ENCODE measurements around the gene KIF5A. TPM values are rescaled to one million over a fixed set of nuclear protein-coding genes. Genes with fewer than 3 reads are reported as not detected.
"Not testable (repeated sequence)": the region's sequence is repeated elsewhere in the genome, so short reads cannot be mapped to it uniquely, and the experiment has no call there.

KIF5A gene
- total RNA-seq, 4 donors from 2014 or later = 1.9 to 4.8 (median 2.9) TPM

GRCh38 chr12:57511588-57512325 lies 38.1 kb upstream of the KIF5A start:
- 90 to 95% methylated on average over 7 of the region's 7 CpGs for WGBS, 2 donors
- no peak overlapping the region for H3K4me3 ChIP-seq
- DNase-seq (ENCODE audit: low spot score in 2 of 2) = no peak
- H3K9me3 ChIP-seq = no peaks in the 10 kb centered on the region
- H3K27me3 ChIP-seq = no peaks in the 10 kb centered on the region
- no peak overlapping the region for H3K27ac ChIP-seq
- H3K36me3 ChIP-seq = peaks cover 5 to 93% (median 38%) of the 10 kb centered on the region in 3 donors
- peaks cover 0 to 5% (median 0%) of the 10 kb centered on the region in 4 donors for H3K4me1 ChIP-seq
- TF ChIP-seq EP300 (IDR thresholded peaks at IDR 0.05) (no peak), POLR2A (IDR thresholded peaks at IDR 0.05) (no peak), CTCF (IDR thresholded peaks at IDR 0.05) (no peak)

GRCh38 chr12:57512665-57513064 lies 37.2 kb upstream of the KIF5A start:
- peaks cover 0 to 14% (median 2%) of the 10 kb centered on the region in 4 donors for H3K4me1 ChIP-seq
- no peak overlapping the region for H3K4me3 ChIP-seq
- no peak overlapping the region for H3K27ac ChIP-seq
- TF ChIP-seq EP300 (IDR thresholded peaks at IDR 0.05) = no peak
- TF ChIP-seq POLR2A (IDR thresholded peaks at IDR 0.05) = no peak
- TF ChIP-seq CTCF (IDR thresholded peaks at IDR 0.05) = no peak
- no peaks in the 10 kb centered on the region for H3K9me3 ChIP-seq
- no peaks in the 10 kb centered on the region for H3K27me3 ChIP-seq
- no peak for DNase-seq (ENCODE audit: low spot score in 2 of 2)
- WGBS, 2 donors = 91 to 93% methylated on average over 6 of the region's 6 CpGs
- peaks cover 5 to 96% (median 45%) of the 10 kb centered on the region in 3 donors for H3K36me3 ChIP-seq

- no peak for DNase-seq (ENCODE audit: low spot score in 2 of 2)
- Histone ChIP-seq H3K27me3 (no peaks in the 10 kb centered on the region), H3K4me1 (peaks cover 0 to 20% (median 8%) of the 10 kb centered on the region in 4 donors), H3K9me3 (no peaks in the 10 kb centered on the region), H3K4me3 (no peak overlapping the region), H3K27ac (no peak overlapping the region), H3K36me3 (peaks cover 5 to 92% (median 45%) of the 10 kb centered on the region in 3 donors)
- WGBS, 2 donors = 96 to 97% methylated on average over 5 of the region's 5 CpGs
- TF ChIP-seq CTCF (IDR thresholded peaks at IDR 0.05) = no peak
- no peak for TF ChIP-seq EP300 (IDR thresholded peaks at IDR 0.05)
- TF ChIP-seq POLR2A (IDR thresholded peaks at IDR 0.05) = no peak
These were observed 36.6 kb upstream of the KIF5A start for GRCh38 chr12:57513266-57513665.

GRCh38 chr12:57513677-57514076 lies 36.2 kb upstream of the KIF5A start:
- not testable (repeated sequence) for H3K27me3 ChIP-seq; H3K9me3 ChIP-seq; H3K27ac ChIP-seq; DNase-seq (ENCODE audit: low spot score in 2 of 2); H3K4me3 ChIP-seq
- Histone ChIP-seq H3K36me3 (peaks cover 5 to 88% (median 45%) of the 10 kb centered on the region in 3 donors), H3K4me1 (peaks cover 0 to 25% (median 12%) of the 10 kb centered on the region in 4 donors)
- 91 to 98% methylated on average over 6 of the region's 6 CpGs for WGBS, 2 donors

- H3K9me3 ChIP-seq; H3K4me3 ChIP-seq; H3K27me3 ChIP-seq; DNase-seq (ENCODE audit: low spot score in 2 of 2); H3K27ac ChIP-seq: not testable (repeated sequence)
- H3K4me1 ChIP-seq = peaks cover 0 to 30% (median 18%) of the 10 kb centered on the region in 4 donors
- WGBS, 2 donors = 90 to 92% methylated on average over 9 of the region's 9 CpGs
- peaks cover 5 to 83% (median 45%) of the 10 kb centered on the region in 3 donors for H3K36me3 ChIP-seq
These were observed 35.6 kb upstream of the KIF5A start for GRCh38 chr12:57514246-57514645.

- H3K27ac ChIP-seq = no peak overlapping the region
- H3K36me3 ChIP-seq = peaks cover 5 to 76% (median 45%) of the 10 kb centered on the region in 3 donors
- H3K4me3 ChIP-seq = no peak overlapping the region
- DNase-seq (ENCODE audit: low spot score in 2 of 2) = no peak
- H3K4me1 ChIP-seq = peaks cover 0 to 34% (median 23%) of the 10 kb centered on the region in 4 donors
- H3K27me3 ChIP-seq = no peaks in the 10 kb centered on the region
- 87 to 90% methylated on average over 9 of the region's 9 CpGs for WGBS, 2 donors
- TF ChIP-seq EP300 (IDR thresholded peaks at IDR 0.05) (no peak), POLR2A (IDR thresholded peaks at IDR 0.05) (no peak), CTCF (IDR thresholded peaks at IDR 0.05) (no peak)
- no peaks in the 10 kb centered on the region for H3K9me3 ChIP-seq
These were observed 35.0 kb upstream of the KIF5A start for GRCh38 chr12:57514720-57515407.
